DMS114 treated with DMSO at 0.1 percent for 48 hours (cell line): ENCODE results near the gene SLC38A2.

Experiments
- DNase-seq: peaks from one replicate; lab custom pipeline; 2025; ENCODE audit not compliant: unreplicated experiment; lab: John Stamatoyannopoulos, UW

The SLC38A2 gene

DNA sequence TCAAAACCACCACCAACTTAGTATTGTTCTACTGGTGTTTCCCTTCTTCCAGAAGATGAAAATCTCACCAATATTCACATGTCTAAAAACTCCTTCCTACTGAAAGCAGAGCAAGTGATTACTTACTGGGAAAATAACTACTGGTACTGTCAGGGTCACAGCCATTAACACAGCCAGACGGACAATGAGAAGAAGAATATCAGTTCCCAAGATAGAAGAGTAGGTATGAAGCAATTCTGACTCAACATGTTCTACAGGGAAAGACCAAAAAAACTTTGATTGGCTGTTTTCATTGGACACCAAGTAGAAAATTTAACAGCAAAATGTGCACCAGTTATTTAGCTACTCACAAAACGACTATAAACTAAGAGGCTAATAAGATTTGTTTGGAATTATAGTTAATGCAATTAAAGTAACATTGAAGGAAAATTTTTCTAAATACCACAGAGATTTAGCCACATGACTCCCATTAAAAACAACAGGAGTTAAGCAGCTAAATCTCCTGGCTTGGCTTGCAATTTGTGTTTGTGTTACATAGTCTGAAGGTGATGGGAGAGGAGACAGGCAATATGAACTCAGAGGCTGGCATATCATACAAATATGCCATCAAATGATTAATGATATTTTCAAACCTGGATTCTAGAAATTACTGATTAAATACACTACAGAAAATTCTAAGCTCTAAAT lies 9.5 kb downstream of the SLC38A2 start:
- DNase-seq = no peak

GRCh38 chr12:46361667-46362034 lies 10.9 kb downstream of the SLC38A2 start:
- DNase-seq = no peak

- no peak for DNase-seq
These were observed 11.5 kb downstream of the SLC38A2 start for GRCh38 chr12:46360908-46361666.

- no peak for DNase-seq
These were observed 12.2 kb downstream of the SLC38A2 start for GRCh38 chr12:46360370-46360769.

DNA sequence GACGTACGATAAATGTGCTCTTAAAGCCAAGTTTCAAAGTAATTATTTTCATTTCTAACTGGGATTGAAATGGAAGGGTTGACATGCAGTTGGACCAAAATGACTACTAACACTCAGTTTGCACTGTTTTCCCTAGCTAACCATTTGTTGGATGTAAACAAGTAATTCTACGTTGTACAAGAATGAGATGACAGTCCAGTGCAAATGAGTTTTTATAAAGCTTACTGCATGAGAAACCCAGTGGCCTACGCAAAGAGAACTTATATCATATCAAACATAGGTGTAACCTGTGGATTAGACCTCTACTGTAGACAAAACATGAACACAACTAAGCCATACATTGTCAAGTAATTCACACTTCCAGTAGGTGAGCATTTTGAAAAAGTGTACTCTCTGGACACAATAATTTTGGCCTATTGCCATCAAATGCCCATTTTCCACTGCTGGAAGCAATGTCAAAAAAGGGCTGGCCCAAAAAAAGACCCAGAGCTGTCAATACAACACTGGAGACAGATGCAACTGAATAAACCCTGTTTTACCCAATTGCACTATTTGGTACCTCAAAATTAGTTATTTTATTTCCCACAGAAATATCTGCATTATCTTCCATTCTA lies 12.8 kb downstream of the SLC38A2 start:
- no peak for DNase-seq

DNA sequence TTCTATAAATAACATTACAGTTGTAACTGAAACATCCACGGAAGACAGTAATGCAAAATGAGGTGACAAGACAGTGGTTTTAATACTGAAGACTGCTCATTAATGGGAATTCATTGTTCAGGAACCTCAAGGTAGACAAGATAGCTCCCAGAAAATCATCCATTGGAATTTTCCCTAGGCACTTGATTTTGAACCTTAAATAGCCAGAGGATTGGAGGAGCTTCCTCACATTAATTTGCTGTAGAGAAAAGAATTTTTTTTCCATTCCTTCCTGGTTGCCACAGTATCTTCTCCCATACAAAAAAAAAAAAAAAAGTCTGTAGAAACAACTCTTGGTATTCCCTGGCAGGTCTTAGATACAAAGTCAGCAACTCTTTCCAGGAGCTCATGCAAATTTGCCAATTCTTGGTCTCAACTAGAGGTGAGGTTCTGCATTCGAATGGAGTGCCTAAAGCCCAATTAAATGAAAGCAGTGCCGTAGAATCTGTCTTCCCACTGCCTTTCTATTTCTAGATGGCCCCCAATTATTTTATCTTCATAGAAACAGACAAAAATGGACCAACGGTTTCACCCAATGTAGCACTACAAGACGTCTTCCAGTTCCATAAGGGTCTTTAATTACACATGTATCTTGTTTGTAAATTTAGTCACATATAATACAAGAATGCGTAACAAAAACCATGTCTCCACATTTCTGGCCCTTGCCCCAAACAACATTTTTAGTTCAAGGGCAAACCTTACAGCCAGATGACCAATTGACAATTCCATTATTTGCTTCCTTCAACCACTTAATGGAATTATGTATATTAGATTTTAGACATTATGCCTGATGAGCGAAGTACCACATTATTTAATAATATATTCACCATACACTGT lies 13.5 kb downstream of the SLC38A2 start:
- DNase-seq = no peak

DNA sequence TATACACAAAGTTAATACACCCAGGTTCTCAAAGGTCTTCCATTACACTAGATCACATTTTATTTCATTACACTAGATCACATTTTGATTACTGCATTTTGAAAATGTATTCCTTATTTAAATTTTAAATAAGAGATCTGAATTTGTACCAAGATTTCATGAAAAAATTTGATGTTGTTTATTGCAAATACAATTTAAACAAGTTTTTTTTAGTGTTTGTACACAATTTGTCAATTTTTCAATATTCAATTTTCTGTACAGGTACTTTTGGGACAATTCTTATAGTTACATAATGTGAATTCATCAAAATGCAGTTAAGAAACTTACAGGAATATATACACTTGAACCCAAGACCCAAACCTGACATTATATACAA lies 14.3 kb downstream of the SLC38A2 start:
- DNase-seq = no peak

GRCh38 chr12:46357438-46358324 lies 14.9 kb downstream of the SLC38A2 start:
- DNase-seq = peak; percentile 96

DNA sequence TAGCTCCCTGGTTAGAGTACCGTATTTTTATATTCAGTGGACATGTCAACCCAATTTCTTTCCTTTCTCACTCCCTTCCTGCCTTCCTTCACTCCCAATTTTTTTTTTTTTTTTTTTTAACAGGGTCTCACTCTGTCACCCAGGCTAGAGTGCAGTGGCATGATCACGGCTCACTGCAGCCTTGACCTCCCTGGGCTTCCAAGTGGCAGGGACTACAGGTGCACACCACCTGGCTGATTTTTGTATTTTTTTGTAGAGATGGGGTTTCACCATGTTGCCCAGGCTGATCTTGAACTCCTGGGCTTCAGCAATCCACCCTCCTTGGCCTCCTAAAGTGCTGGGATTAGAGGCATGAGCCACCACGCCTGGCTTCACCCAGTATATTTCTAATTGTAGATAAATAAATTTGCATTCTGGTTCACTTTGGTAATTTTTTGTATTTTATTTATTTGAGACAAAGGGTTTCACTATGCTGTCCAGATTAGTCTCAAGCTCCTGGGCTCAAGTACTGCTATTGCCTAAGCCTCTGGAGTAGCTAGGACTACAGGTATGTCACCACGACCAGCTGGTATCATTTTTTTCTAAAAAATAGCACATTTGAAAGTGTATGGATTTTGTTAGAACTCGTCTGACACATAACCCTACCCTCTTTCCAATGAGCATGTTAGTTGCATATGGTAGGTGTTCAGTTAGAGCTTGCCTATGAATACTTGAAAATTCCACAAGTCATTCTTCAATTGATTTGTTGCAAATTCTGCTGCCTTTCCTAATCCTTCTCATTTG lies 15.7 kb downstream of the SLC38A2 start:
- DNase-seq = no peak

DNA sequence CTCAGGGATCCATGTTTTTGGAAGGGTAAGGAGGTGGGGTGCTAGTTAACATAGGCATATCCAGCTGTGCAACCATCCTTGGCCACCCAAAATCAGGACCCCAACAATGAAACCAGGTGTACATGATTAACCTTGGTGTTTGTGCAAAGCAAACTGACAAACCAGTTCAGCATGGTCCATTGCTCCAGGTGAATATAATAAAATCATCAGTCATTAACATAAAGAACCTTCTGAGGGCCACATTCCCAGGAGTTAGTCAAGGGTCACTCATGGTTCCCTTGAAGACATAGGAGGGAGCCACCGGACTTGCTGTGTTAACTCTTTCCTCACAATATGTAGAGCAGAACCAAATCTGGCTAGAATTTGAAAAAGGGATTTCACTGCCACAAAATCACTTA lies 17.8 kb downstream of the SLC38A2 start:
- DNase-seq = no peak

- no peak for DNase-seq
These were observed 18.3 kb downstream of the SLC38A2 start for GRCh38 chr12:46354111-46354801.

- DNase-seq = no peak
These were observed 20.5 kb downstream of the SLC38A2 start for GRCh38 chr12:46351886-46352650.

GRCh38 chr12:46351138-46351537 lies 21.4 kb downstream of the SLC38A2 start:
- DNase-seq = no peak

- no peak for DNase-seq
These were observed 23.3 kb downstream of the SLC38A2 start for GRCh38 chr12:46349253-46349652.

DNA sequence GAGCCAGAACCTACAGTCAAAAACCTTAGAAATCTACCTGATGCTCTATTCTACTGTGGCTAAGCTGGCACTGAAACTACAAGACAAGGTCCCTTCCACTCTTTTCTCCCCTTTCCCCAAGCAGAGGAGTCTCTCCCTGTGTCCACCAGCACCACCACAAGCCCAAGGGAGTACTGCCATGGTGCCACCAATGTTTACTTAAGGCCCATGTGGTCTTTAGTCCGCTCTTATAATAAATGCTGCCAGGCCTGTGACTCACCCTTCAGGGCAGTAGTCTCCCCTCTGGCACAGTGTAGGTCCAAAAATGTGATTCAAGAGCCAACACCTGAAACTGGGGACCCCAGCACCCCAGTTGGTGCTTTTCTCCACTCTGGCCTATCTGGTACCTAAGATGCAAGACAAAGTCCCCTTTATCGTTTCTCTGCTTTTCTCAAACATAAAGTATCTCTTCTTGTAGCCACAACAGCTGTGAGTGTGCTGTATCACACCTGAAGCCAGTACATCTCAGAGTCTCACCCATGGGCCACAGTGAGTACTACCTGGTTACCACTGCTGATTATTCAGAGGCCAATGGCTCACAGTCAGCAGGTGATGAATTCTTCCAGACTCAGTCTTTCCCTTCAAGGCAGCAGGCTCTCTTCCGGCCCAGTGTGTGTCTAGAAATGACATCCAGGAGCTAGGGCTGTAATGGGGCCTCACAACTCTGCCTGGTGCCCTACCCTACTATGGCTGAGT lies 29.3 kb downstream of the SLC38A2 start:
- no peak for DNase-seq

DNA sequence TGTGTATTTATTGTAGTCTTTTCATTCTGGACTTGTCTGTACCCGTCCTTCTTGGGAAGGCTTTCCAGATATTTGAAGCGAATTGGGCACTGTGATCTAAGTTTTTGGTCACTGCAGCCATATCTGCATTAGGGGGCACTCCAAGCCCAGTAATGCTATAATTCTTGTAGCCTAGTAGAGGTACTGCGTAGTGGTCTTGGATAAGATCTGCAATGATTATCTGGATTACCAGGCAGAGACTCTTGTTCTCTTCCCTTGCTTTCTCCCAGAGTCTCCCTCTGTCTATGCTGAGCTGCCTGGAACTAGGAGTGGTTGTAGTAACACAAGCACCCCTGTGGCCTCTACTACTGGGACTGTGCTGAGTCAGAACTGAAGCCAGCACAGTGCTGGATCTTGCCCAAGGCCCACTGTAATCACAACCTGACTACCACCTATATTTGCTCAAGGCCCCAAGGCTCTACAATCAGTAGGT lies 30.0 kb downstream of the SLC38A2 start:
- no peak for DNase-seq

DNA sequence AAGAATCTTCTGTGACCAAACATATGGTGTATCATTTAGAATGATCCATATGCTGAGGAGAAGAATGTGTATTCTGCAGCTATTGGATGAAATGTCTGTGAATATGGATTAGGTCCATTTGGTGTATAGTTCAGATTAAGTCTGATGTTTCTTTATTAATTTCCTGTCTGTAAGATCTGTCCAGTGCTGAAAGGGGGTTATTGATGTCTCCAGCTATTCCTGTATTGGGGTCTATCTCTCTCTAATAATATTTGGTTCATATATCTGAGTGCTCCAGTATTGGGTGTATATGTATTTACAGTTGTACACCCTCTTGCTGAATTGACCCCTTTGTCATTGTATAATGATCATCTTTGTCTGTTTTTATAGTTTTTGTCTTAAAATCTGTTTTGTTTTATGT lies 33.5 kb downstream of the SLC38A2 start:
- no peak for DNase-seq
